WTC11 (cell line): Measurements from ENCODE around the gene C11orf54. TPM values are rescaled to one million over a fixed set of nuclear protein-coding genes. Genes with fewer than 3 reads are reported as not detected.
A peak's percentile ranks its signal among the peaks of the same experiment; 100 is the strongest.

Experiments
- ATAC-seq: fragments of 200-7000 bp; cut with Tn5 transposase; 2 replicates; pipeline ENCODE4 v1.10.0; 2021; ENCODE audit warnings: mild to moderate bottlenecking, moderate library complexity
- CTCF ChIA-PET: fragments of 300-600 bp; sonication (Branson Sonifier 250); formaldehyde crosslinking; loops from one replicate; lab custom pipeline; 2021; ENCODE audit warnings: antibody characterized with exemption; lab: Charles Lee
- POLR2A ChIA-PET: fragments of 350-600 bp; sonication (Branson Sonifier 250); formaldehyde crosslinking; loops from one replicate; lab custom pipeline; 2021; ENCODE audit warnings: antibody characterized with exemption; lab: Charles Lee
- DNase-seq: peaks from one replicate; pipeline ENCODE4 v3.0.0; 2021; ENCODE audit warnings: low spot score
- H3K27ac Mint-ChIP-seq: 2 replicates; pipeline ENCODE4 v1.8.0; 2021; ENCODE audit warnings: mixed read lengths
- H3K27me3 Mint-ChIP-seq: 2 replicates; pipeline ENCODE4 v1.8.0; 2021; ENCODE audit warnings: low read depth, mild to moderate bottlenecking, moderate library complexity, mixed read lengths
- H3K36me3 Mint-ChIP-seq: 2 replicates; pipeline ENCODE4 v1.8.0; 2021; ENCODE audit warnings: mixed read lengths
- H3K4me1 Mint-ChIP-seq: 2 replicates; pipeline ENCODE4 v1.8.0; 2022; ENCODE audit warnings: mixed read lengths
- H3K4me3 Mint-ChIP-seq: 2 replicates; pipeline ENCODE4 v1.8.0; 2021; ENCODE audit warnings: mild to moderate bottlenecking, moderate library complexity, mixed read lengths
- H3K9me3 Mint-ChIP-seq: 2 replicates; pipeline ENCODE4 v1.8.0; 2021; ENCODE audit warnings: mixed read lengths
- EMX1 ChIP-seq: fragments of 250-450 bp; sonication (Bioruptor Pico); IDR thresholded peaks from 2 replicates; pipeline ENCODE4 v1.8.0; 2021; ENCODE audit warnings: mild to moderate bottlenecking
- ESRRA ChIP-seq: sonication (generic); formaldehyde crosslinking; IDR thresholded peaks from 2 replicates; pipeline ENCODE4 v1.8.1; 2022; ENCODE audit warnings: mild to moderate bottlenecking, missing genetic modification reagents, borderline replicate concordance
- FOXJ3 ChIP-seq: sonication (generic); formaldehyde crosslinking; IDR thresholded peaks from 2 replicates; pipeline ENCODE4 v1.9.0; 2021; ENCODE audit warnings: missing genetic modification reagents, mild to moderate bottlenecking, borderline replicate concordance
- GRHL2 ChIP-seq: fragments of 250-450 bp; sonication (Bioruptor Pico); IDR thresholded peaks from 2 replicates; pipeline ENCODE4 v1.8.0; 2022; ENCODE audit warnings: mild to moderate bottlenecking, moderate library complexity; ENCODE audit not compliant: insufficient replicate concordance, severe bottlenecking
- NFE2L1 ChIP-seq: sonication (generic); formaldehyde crosslinking; IDR thresholded peaks from 2 replicates; pipeline ENCODE4 v1.8.1; 2023; ENCODE audit warnings: missing genetic modification reagents
- PRRX2 ChIP-seq: fragments of 250-450 bp; sonication (Bioruptor Pico); IDR thresholded peaks from 2 replicates; pipeline ENCODE4 v1.8.0; 2021; ENCODE audit warnings: mild to moderate bottlenecking
- TCF7 ChIP-seq: sonication (generic); formaldehyde crosslinking; IDR thresholded peaks from 2 replicates; pipeline ENCODE4 v1.8.0; 2022; ENCODE audit warnings: mild to moderate bottlenecking, low read depth, missing genetic modification reagents, moderate library complexity
- ZNF423 ChIP-seq: fragments of 250-450 bp; sonication (Bioruptor Pico); IDR thresholded peaks from 2 replicates; pipeline ENCODE4 v2.1.2; 2022; ENCODE audit warnings: mild to moderate bottlenecking, moderate library complexity
- ZNF671 ChIP-seq: fragments of 250-450 bp; sonication (Bioruptor Pico); IDR thresholded peaks from 2 replicates; pipeline ENCODE4 v1.8.0; 2021; ENCODE audit warnings: mild to moderate bottlenecking
- total RNA-seq: library from RNA; stranded (reverse); gene quantifications from 3 replicates; pipeline ENCODE4 v1.2.3, GENCODE V29; 2021
- TF ChIP-seq, protein P1 (sequence below): sonication (generic); formaldehyde crosslinking; IDR thresholded peaks from 2 replicates; pipeline ENCODE4 v1.8.1; 2022; ENCODE audit warnings: missing genetic modification reagents, borderline replicate concordance
- TF ChIP-seq, protein P2 (sequence below): fragments of 250-450 bp; sonication (Bioruptor Pico); conservative IDR thresholded peaks from 2 replicates; pipeline ENCODE4 v1.9.0; 2021; ENCODE audit warnings: mild to moderate bottlenecking
- TF ChIP-seq, protein P3 (sequence below): fragments of 250-450 bp; sonication (Bioruptor Pico); IDR thresholded peaks from 2 replicates; pipeline ENCODE4 v1.9.0; 2021; ENCODE audit warnings: moderate library complexity, mild to moderate bottlenecking, inconsistent platforms, borderline replicate concordance
- TF ChIP-seq, protein P4 (sequence below): sonication (generic); formaldehyde crosslinking; IDR thresholded peaks from 2 replicates; pipeline ENCODE4 v1.8.1; 2023; ENCODE audit warnings: mild to moderate bottlenecking, missing genetic modification reagents
- TF ChIP-seq, protein P5 (sequence below): sonication (generic); formaldehyde crosslinking; IDR thresholded peaks from 2 replicates; pipeline ENCODE4 v1.8.1; 2022; ENCODE audit warnings: mild to moderate bottlenecking, missing genetic modification reagents, moderate library complexity, borderline replicate concordance
- TF ChIP-seq, protein P6 (sequence below): fragments of 200-600 bp; IDR thresholded peaks from 2 replicates; pipeline ENCODE4 v1.8.0; 2022; ENCODE audit warnings: antibody characterized with exemption
- TF ChIP-seq, protein P7 (sequence below): sonication (generic); formaldehyde crosslinking; IDR thresholded peaks from 2 replicates; pipeline ENCODE4 v1.8.0; 2023; ENCODE audit warnings: mild to moderate bottlenecking, missing genetic modification reagents

The C11orf54 gene
- total RNA-seq, 1 experiment from 2014 or later: 25.4 TPM

DNA sequence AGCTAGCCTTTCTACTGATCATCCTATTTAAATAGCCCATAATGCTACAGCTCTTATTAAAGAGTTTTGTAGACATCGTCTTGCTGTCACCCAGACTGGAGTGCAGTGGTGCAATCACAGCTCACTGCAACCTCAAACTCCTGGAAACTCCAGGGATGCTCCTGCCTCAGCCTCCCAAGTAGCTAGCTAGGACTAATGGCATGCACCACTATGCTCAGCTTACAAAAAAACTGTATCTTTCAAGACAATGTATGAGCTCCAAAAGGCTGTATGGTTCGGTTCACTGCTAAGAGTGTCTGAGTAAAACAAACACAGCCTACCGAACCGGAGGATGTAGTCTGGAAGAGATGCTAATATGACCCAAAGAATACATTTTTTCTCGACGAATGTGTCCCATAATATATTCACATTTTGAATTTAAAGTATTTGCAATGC lies 2.8 kb upstream of the C11orf54 start:
- no peak for DNase-seq
- ChIA-PET CTCF (no interaction called here), POLR2A (interaction anchor here (0.9 kb wide), 2 partner anchors 12 to 46 kb away, joined by 3 read pairs; partner anchors contain the start of gene MED17)
- H3K4me3 Mint-ChIP-seq: peak overlapping the region; percentile 99
- H3K9me3 Mint-ChIP-seq: no peaks in the 10 kb centered on the region
- no peaks in the 10 kb centered on the region; the same call in 1 of the 2 replicates for H3K27me3 Mint-ChIP-seq
- peaks cover 76% of the 10 kb centered on the region for H3K36me3 Mint-ChIP-seq
- H3K27ac Mint-ChIP-seq: peak overlapping the region; percentile 96
- H3K4me1 Mint-ChIP-seq: peaks cover 57% of the 10 kb centered on the region
- ATAC-seq: no peak
- no peak for TF ChIP-seq FOXJ3 (CRISPR knock-in tag)
- 0 out of 2 replicates have a peak, but pooled peaks have one; percentile 11 for TF ChIP-seq ZNF671
- TF ChIP-seq PRRX2: peak; percentile 60
- TF ChIP-seq, protein P1, sequence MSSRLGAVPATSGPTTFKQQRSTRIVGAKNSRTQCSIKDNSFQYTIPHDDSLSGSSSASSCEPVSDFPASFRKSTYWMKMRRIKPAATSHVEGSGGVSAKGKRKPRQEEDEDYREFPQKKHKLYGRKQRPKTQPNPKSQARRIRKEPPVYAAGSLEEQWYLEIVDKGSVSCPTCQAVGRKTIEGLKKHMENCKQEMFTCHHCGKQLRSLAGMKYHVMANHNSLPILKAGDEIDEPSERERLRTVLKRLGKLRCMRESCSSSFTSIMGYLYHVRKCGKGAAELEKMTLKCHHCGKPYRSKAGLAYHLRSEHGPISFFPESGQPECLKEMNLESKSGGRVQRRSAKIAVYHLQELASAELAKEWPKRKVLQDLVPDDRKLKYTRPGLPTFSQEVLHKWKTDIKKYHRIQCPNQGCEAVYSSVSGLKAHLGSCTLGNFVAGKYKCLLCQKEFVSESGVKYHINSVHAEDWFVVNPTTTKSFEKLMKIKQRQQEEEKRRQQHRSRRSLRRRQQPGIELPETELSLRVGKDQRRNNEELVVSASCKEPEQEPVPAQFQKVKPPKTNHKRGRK: no peak
- TF ChIP-seq, protein P2, sequence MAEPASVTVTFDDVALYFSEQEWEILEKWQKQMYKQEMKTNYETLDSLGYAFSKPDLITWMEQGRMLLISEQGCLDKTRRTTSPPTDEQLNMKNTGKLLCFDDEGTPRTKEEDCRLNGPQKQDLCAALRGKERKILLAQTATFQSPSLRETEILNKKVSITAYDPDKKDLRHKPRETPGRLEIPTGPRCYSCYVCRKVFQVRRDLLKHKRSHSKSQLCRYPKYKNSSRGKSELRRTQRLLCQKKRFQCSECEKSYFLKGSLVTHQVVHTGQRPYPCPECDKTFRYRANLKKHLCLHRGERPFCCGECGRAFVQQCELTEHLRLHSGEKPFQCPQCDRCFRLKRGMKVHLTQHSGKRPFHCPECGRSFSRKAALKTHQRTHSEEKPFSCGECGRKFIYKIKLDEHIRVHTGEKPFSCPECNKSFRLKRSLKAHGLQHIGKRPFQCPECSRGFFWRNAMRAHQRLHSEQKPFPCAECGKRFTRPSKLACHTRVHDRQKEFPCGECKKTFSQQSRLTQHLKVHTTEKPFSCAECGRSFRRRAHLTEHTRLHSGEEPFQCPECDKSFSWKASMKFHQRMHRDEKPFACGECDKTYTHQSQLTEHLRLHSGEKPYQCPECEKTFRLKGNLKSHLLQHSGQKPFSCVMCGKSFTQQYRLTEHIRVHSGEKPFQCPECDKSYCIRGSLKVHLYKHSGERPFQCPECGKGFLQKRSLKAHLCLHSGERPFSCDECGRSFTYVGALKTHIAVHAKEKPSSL (CRISPR knock-in tag): 0 out of 2 replicates have a peak, but pooled peaks have one; percentile 42
- TF ChIP-seq EMX1 (CRISPR knock-in tag): peak; percentile 87; the same call in 1 of the 2 replicates

DNA sequence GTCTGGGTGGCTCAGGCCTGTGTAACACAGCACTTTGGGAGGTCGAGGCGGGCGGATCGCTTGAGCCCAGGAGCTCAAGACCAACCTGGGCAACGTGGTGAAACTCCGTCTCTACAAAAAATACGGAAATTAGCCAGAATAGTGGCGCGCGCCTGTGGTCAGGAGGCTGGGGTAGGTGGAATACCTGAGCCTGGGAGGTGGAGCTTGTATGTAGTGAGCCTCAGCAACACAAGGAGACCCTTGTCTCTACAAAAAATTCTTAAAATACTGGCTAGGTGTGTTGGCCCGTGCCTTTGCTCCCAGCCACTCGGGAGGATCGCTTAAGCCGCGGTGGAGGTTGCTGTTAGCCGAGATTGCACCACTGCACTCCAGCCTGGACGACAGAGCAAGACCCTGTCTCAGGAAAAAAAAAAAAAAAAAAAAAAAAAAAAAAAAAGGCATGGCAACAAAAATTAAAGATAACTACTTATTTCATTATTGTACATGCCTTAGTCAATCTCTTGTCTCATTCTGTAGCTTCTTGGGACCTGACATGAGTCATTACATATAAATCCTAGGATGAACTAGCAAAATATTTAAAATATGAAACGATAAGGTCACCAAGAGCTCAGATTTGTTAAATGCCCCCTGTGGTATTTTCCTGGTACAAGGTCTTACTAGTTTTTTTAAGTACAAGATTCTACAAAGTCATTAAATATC lies 1.3 kb upstream of the C11orf54 start:
- ChIA-PET POLR2A (interaction anchor here (0.7 to 4.0 kb wide), 8 partner anchors 11 to 1470 kb away, joined by 3 to 57 read pairs (median 6); partner anchors contain the start of genes MED17 and PANX1), CTCF (interaction anchor here (1.1 to 1.2 kb wide), 3 partner anchors 10 to 44 kb away, joined by 3 to 6 read pairs (median 4); partner anchors contain the start of gene MED17)
- H3K27ac Mint-ChIP-seq: peak overlapping the region; percentile 99
- no peaks in the 10 kb centered on the region; the same call in 1 of the 2 replicates for H3K27me3 Mint-ChIP-seq
- peaks cover 60% of the 10 kb centered on the region for H3K36me3 Mint-ChIP-seq
- no peak for TF ChIP-seq NFE2L1 (CRISPR knock-in tag)
- TF ChIP-seq, protein P3, sequence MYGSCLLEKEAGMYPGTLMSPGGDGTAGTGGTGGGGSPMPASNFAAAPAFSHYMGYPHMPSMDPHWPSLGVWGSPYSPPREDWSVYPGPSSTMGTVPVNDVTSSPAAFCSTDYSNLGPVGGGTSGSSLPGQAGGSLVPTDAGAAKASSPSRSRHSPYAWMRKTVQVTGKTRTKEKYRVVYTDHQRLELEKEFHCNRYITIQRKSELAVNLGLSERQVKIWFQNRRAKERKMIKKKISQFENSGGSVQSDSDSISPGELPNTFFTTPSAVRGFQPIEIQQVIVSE (CRISPR knock-in tag): no peak
- no peak for TF ChIP-seq ESRRA (CRISPR knock-in tag)
- TF ChIP-seq, protein P4, sequence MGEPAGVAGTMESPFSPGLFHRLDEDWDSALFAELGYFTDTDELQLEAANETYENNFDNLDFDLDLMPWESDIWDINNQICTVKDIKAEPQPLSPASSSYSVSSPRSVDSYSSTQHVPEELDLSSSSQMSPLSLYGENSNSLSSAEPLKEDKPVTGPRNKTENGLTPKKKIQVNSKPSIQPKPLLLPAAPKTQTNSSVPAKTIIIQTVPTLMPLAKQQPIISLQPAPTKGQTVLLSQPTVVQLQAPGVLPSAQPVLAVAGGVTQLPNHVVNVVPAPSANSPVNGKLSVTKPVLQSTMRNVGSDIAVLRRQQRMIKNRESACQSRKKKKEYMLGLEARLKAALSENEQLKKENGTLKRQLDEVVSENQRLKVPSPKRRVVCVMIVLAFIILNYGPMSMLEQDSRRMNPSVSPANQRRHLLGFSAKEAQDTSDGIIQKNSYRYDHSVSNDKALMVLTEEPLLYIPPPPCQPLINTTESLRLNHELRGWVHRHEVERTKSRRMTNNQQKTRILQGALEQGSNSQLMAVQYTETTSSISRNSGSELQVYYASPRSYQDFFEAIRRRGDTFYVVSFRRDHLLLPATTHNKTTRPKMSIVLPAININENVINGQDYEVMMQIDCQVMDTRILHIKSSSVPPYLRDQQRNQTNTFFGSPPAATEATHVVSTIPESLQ: no peak
- TF ChIP-seq GRHL2 (CRISPR knock-in tag): no peak
- TF ChIP-seq TCF7 (CRISPR knock-in tag): no peak
- TF ChIP-seq, protein P5, sequence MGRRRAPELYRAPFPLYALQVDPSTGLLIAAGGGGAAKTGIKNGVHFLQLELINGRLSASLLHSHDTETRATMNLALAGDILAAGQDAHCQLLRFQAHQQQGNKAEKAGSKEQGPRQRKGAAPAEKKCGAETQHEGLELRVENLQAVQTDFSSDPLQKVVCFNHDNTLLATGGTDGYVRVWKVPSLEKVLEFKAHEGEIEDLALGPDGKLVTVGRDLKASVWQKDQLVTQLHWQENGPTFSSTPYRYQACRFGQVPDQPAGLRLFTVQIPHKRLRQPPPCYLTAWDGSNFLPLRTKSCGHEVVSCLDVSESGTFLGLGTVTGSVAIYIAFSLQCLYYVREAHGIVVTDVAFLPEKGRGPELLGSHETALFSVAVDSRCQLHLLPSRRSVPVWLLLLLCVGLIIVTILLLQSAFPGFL: no peak
- TF ChIP-seq, protein P6, sequence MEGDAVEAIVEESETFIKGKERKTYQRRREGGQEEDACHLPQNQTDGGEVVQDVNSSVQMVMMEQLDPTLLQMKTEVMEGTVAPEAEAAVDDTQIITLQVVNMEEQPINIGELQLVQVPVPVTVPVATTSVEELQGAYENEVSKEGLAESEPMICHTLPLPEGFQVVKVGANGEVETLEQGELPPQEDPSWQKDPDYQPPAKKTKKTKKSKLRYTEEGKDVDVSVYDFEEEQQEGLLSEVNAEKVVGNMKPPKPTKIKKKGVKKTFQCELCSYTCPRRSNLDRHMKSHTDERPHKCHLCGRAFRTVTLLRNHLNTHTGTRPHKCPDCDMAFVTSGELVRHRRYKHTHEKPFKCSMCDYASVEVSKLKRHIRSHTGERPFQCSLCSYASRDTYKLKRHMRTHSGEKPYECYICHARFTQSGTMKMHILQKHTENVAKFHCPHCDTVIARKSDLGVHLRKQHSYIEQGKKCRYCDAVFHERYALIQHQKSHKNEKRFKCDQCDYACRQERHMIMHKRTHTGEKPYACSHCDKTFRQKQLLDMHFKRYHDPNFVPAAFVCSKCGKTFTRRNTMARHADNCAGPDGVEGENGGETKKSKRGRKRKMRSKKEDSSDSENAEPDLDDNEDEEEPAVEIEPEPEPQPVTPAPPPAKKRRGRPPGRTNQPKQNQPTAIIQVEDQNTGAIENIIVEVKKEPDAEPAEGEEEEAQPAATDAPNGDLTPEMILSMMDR: no peak
- TF ChIP-seq, protein P7, sequence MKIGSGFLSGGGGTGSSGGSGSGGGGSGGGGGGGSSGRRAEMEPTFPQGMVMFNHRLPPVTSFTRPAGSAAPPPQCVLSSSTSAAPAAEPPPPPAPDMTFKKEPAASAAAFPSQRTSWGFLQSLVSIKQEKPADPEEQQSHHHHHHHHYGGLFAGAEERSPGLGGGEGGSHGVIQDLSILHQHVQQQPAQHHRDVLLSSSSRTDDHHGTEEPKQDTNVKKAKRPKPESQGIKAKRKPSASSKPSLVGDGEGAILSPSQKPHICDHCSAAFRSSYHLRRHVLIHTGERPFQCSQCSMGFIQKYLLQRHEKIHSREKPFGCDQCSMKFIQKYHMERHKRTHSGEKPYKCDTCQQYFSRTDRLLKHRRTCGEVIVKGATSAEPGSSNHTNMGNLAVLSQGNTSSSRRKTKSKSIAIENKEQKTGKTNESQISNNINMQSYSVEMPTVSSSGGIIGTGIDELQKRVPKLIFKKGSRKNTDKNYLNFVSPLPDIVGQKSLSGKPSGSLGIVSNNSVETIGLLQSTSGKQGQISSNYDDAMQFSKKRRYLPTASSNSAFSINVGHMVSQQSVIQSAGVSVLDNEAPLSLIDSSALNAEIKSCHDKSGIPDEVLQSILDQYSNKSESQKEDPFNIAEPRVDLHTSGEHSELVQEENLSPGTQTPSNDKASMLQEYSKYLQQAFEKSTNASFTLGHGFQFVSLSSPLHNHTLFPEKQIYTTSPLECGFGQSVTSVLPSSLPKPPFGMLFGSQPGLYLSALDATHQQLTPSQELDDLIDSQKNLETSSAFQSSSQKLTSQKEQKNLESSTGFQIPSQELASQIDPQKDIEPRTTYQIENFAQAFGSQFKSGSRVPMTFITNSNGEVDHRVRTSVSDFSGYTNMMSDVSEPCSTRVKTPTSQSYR (CRISPR knock-in tag): no peak
- TF ChIP-seq ZNF423 (CRISPR knock-in tag): no peak
- TF ChIP-seq, all 79 proteins: peak for 0
- Mint-ChIP-seq H3K9me3 (no peaks in the 10 kb centered on the region), H3K4me1 (peaks cover 62% of the 10 kb centered on the region), H3K4me3 (peak overlapping the region; percentile 99)
- DNase-seq: peak; percentile 37
- peak; percentile 16 for ATAC-seq
